Measurements from ENCODE around the gene LRRC32. TPM values are rescaled to one million over a fixed set of nuclear protein-coding genes. Genes with fewer than 3 reads are reported as not detected.

Gene LRRC32
- total and polyA plus RNA-seq, 3 experiments from 2014 or later, result 0.06 to 2.8 (median 1.5) TPM

- Mint-ChIP-seq H3K4me3 (peak overlapping the region in 1 of 7 donors; percentile 12), H3K4me1 (no peaks in the 10 kb centered on the region), H3K36me3 (no peaks in the 10 kb centered on the region), H3K27me3 (peaks cover 6 to 9% of the 10 kb centered on the region in 2 donors), H3K9me3 (peaks cover 0 to 3% (median 0%) of the 10 kb centered on the region in 5 donors), H3K27ac (no peak overlapping the region)
- peak; percentile 31 to 68 (median 34) for DNase-seq
- Histone ChIP-seq H3K9me3 (ENCODE audit: low read length) (no peaks in the 10 kb centered on the region), H3K27ac (ENCODE audit: low read depth, low read length) (no peak overlapping the region), H3K4me3 (ENCODE audit: low read length) (no peak overlapping the region), H3K27me3 (ENCODE audit: insufficient read depth, low read length, poor library complexity, severe bottlenecking) (no peaks in the 10 kb centered on the region), H3K36me3 (ENCODE audit: insufficient read depth, low read length) (no peaks in the 10 kb centered on the region), H3K4me1 (ENCODE audit: insufficient read depth, low read length) (peaks cover 1% of the 10 kb centered on the region)
- CTCF ChIA-PET, result interaction anchor here (0.9 to 1.5 kb wide), 4 partner anchors 9 to 473 kb away, joined by 3 to 4 read pairs (median 3); no protein-coding TSS in a partner anchor
- POLR2A ChIA-PET, result interaction anchor here (0.6 kb wide), 1 partner anchor 783 kb away, joined by 3 read pairs; no protein-coding TSS in a partner anchor
Measured at GRCh38 chr11:76680518-76681425, 10.2 kb upstream of the LRRC32 start.

GRCh38 chr11:76678321-76678720 lies 7.8 kb upstream of the LRRC32 start:
- CTCF ChIA-PET, result no interaction called here
- H3K27ac ChIP-seq (ENCODE audit: low read depth, low read length), result no peak overlapping the region
- POLR2A ChIA-PET, result no interaction called here
- no peaks in the 10 kb centered on the region for H3K27me3 ChIP-seq (ENCODE audit: insufficient read depth, low read length, poor library complexity, severe bottlenecking)
- Mint-ChIP-seq H3K4me1 (peaks cover 2 to 4% (median 4%) of the 10 kb centered on the region in 3 donors), H3K4me3 (no peak overlapping the region), H3K9me3 (no peaks in the 10 kb centered on the region), H3K27ac (peak overlapping the region in 2 of 8 donors; percentile 2 to 31), H3K36me3 (no peaks in the 10 kb centered on the region), H3K27me3 (peaks cover 6 to 9% of the 10 kb centered on the region in 2 donors)
- no peaks in the 10 kb centered on the region for H3K9me3 ChIP-seq (ENCODE audit: low read length)
- DNase-seq, result no peak
- H3K4me1 ChIP-seq (ENCODE audit: insufficient read depth, low read length), result peaks cover 4% of the 10 kb centered on the region
- H3K4me3 ChIP-seq (ENCODE audit: low read length), result no peak overlapping the region
- H3K36me3 ChIP-seq (ENCODE audit: insufficient read depth, low read length), result no peaks in the 10 kb centered on the region

GRCh38 chr11:76677458-76677765 lies 6.9 kb upstream of the LRRC32 start:
- ChIA-PET POLR2A (no interaction called here), CTCF (interaction anchor here (0.5 kb wide), 1 partner anchor 783 kb away, joined by 3 read pairs; no protein-coding TSS in a partner anchor)
- Mint-ChIP-seq H3K4me3 (no peak overlapping the region), H3K36me3 (no peaks in the 10 kb centered on the region), H3K27ac (no peak overlapping the region), H3K27me3 (peaks cover 6 to 9% of the 10 kb centered on the region in 2 donors), H3K9me3 (no peaks in the 10 kb centered on the region), H3K4me1 (peaks cover 8 to 14% (median 12%) of the 10 kb centered on the region in 3 donors)
- H3K9me3 ChIP-seq (ENCODE audit: low read length), result no peaks in the 10 kb centered on the region
- no peak overlapping the region for H3K4me3 ChIP-seq (ENCODE audit: low read length)
- no peak for DNase-seq
- H3K27me3 ChIP-seq (ENCODE audit: insufficient read depth, low read length, poor library complexity, severe bottlenecking), result no peaks in the 10 kb centered on the region
- no peak overlapping the region for H3K27ac ChIP-seq (ENCODE audit: low read depth, low read length)
- peaks cover 13% of the 10 kb centered on the region for H3K4me1 ChIP-seq (ENCODE audit: insufficient read depth, low read length)
- no peaks in the 10 kb centered on the region for H3K36me3 ChIP-seq (ENCODE audit: insufficient read depth, low read length)

- CTCF ChIA-PET, result interaction anchor here (0.5 kb wide), 1 partner anchor 782 kb away, joined by 3 read pairs; no protein-coding TSS in a partner anchor
- no peak for DNase-seq
Measured at GRCh38 chr11:76676636-76677457, 6.3 kb upstream of the LRRC32 start.

GRCh38 chr11:76674517-76675400 lies 4.2 kb upstream of the LRRC32 start:
- peaks cover 24 to 32% (median 27%) of the 10 kb centered on the region in 3 donors for H3K4me1 Mint-ChIP-seq
- H3K9me3 ChIP-seq (ENCODE audit: low read length), result no peaks in the 10 kb centered on the region
- ChIA-PET CTCF (no interaction called here), POLR2A (no interaction called here)
- no peaks in the 10 kb centered on the region for H3K36me3 ChIP-seq (ENCODE audit: insufficient read depth, low read length)
- no peak overlapping the region for H3K4me3 Mint-ChIP-seq
- no peak for DNase-seq
- no peak overlapping the region for H3K27ac ChIP-seq (ENCODE audit: low read depth, low read length)
- peaks cover 28% of the 10 kb centered on the region for H3K4me1 ChIP-seq (ENCODE audit: insufficient read depth, low read length)
- no peaks in the 10 kb centered on the region for H3K9me3 Mint-ChIP-seq
- peaks cover 4 to 7% of the 10 kb centered on the region in 2 donors for H3K27me3 Mint-ChIP-seq
- peak overlapping the region in 1 of 8 donors; percentile 17 for H3K27ac Mint-ChIP-seq
- no peaks in the 10 kb centered on the region for H3K36me3 Mint-ChIP-seq
- H3K4me3 ChIP-seq (ENCODE audit: low read length), result no peak overlapping the region
- H3K27me3 ChIP-seq (ENCODE audit: insufficient read depth, low read length, poor library complexity, severe bottlenecking), result peaks cover 4% of the 10 kb centered on the region

More at GRCh38 chr11:76676636-76677457, 6.3 kb upstream of the LRRC32 start:
- Mint-ChIP-seq H3K27ac (peak overlapping the region in 2 of 8 donors; percentile 8 to 9), H3K9me3 (no peaks in the 10 kb centered on the region), H3K4me3 (no peak overlapping the region), H3K36me3 (no peaks in the 10 kb centered on the region), H3K27me3 (peaks cover 5 to 6% of the 10 kb centered on the region in 2 donors), H3K4me1 (peaks cover 14 to 19% (median 17%) of the 10 kb centered on the region in 3 donors)
- POLR2A ChIA-PET, result no interaction called here
- Histone ChIP-seq H3K9me3 (ENCODE audit: low read length) (no peaks in the 10 kb centered on the region), H3K36me3 (ENCODE audit: insufficient read depth, low read length) (no peaks in the 10 kb centered on the region), H3K4me1 (ENCODE audit: insufficient read depth, low read length) (peaks cover 19% of the 10 kb centered on the region), H3K4me3 (ENCODE audit: low read length) (no peak overlapping the region), H3K27me3 (ENCODE audit: insufficient read depth, low read length, poor library complexity, severe bottlenecking) (no peaks in the 10 kb centered on the region), H3K27ac (ENCODE audit: low read depth, low read length) (no peak overlapping the region)

GRCh38 chr11:76673176-76674142 lies 2.9 kb upstream of the LRRC32 start:
- POLR2A ChIA-PET, result interaction anchor here (0.6 to 1.4 kb wide), 3 partner anchors 13 to 465 kb away, joined by 3 to 4 read pairs (median 3); no protein-coding TSS in a partner anchor
- peak overlapping the region; percentile 25 to 86 (median 80) for H3K4me3 Mint-ChIP-seq
- Histone ChIP-seq H3K36me3 (ENCODE audit: insufficient read depth, low read length) (no peaks in the 10 kb centered on the region), H3K4me1 (ENCODE audit: insufficient read depth, low read length) (peaks cover 28% of the 10 kb centered on the region), H3K27me3 (ENCODE audit: insufficient read depth, low read length, poor library complexity, severe bottlenecking) (peaks cover 7% of the 10 kb centered on the region), H3K27ac (ENCODE audit: low read depth, low read length) (peak overlapping the region; percentile 21), H3K9me3 (ENCODE audit: low read length) (no peaks in the 10 kb centered on the region), H3K4me3 (ENCODE audit: low read length) (no peak overlapping the region)
- no peak for DNase-seq
- H3K27me3 Mint-ChIP-seq, result peaks cover 5 to 9% of the 10 kb centered on the region in 2 donors
- peaks cover 28 to 36% (median 30%) of the 10 kb centered on the region in 3 donors for H3K4me1 Mint-ChIP-seq
- CTCF ChIA-PET, result interaction anchor here (0.7 to 2.1 kb wide), 3 partner anchors 8 to 872 kb away, joined by 3 to 10 read pairs (median 3); no protein-coding TSS in a partner anchor
- peak overlapping the region; percentile 6 to 99 (median 90) for H3K27ac Mint-ChIP-seq
- no peaks in the 10 kb centered on the region for H3K9me3 Mint-ChIP-seq
- H3K36me3 Mint-ChIP-seq, result no peaks in the 10 kb centered on the region
